HL-60 (cell line): ENCODE results near the gene TAGLN.

Experiments used
- DNase-seq, 2 experiments: peaks; one replicate each; pipeline ENCODE4 v3.0.0-alpha.2; 2010 to 2020; ENCODE audit warnings: low read depth in 1 of 2, low spot score in 1 of 2
- H3K27ac ChIP-seq: fragments of 250-450 bp; sonication (Bioruptor Pico); replicated peaks from 2 replicates; pipeline ENCODE4 v1.5.1; 2020; ENCODE audit warnings: mild to moderate bottlenecking, moderate library complexity
- H3K27me3 ChIP-seq: fragments of 250-450 bp; sonication (Bioruptor Pico); 2 replicates; pipeline ENCODE4 v1.5.1; 2021; ENCODE audit warnings: mild to moderate bottlenecking, moderate library complexity; ENCODE audit not compliant: insufficient read depth, poor library complexity, severe bottlenecking
- H3K4me3 ChIP-seq: replicated peaks from 2 replicates; pipeline ENCODE4 v1.5.1; 2011; ENCODE audit warnings: mild to moderate bottlenecking, control low read depth, low read length; ENCODE audit not compliant: insufficient read depth
- GABPA ChIP-seq: IDR thresholded peaks from 2 replicates; pipeline ENCODE4 v1.6.1; 2012; ENCODE audit warnings: low read depth
- POLR2AphosphoS5 ChIP-seq: IDR thresholded peaks from 2 replicates; pipeline ENCODE4 v1.6.1; 2012; ENCODE audit warnings: low read depth
- SPI1 ChIP-seq: IDR thresholded peaks from 2 replicates; pipeline ENCODE4 v1.6.1; 2012; ENCODE audit warnings: low read depth, mild to moderate bottlenecking, borderline replicate concordance
- long read RNA-seq: library from polyadenylated mRNA; unstranded; transcript quantifications from one replicate; pipeline ENCODE4 v2.0.0, GENCODE V29; 2020
- TF ChIP-seq, protein P1 (sequence below): IDR thresholded peaks from one replicate; pipeline ENCODE4 v1.5.1; 2011; ENCODE audit warnings: low read length, control low read depth, inconsistent platforms; ENCODE audit not compliant: insufficient read depth
- TF ChIP-seq, protein P2 (sequence below): IDR thresholded peaks from 2 replicates; pipeline ENCODE4 v1.6.1; 2012; ENCODE audit warnings: low read depth; ENCODE audit not compliant: insufficient replicate concordance

The TAGLN gene
- long read RNA-seq = 0 reads

DNA sequence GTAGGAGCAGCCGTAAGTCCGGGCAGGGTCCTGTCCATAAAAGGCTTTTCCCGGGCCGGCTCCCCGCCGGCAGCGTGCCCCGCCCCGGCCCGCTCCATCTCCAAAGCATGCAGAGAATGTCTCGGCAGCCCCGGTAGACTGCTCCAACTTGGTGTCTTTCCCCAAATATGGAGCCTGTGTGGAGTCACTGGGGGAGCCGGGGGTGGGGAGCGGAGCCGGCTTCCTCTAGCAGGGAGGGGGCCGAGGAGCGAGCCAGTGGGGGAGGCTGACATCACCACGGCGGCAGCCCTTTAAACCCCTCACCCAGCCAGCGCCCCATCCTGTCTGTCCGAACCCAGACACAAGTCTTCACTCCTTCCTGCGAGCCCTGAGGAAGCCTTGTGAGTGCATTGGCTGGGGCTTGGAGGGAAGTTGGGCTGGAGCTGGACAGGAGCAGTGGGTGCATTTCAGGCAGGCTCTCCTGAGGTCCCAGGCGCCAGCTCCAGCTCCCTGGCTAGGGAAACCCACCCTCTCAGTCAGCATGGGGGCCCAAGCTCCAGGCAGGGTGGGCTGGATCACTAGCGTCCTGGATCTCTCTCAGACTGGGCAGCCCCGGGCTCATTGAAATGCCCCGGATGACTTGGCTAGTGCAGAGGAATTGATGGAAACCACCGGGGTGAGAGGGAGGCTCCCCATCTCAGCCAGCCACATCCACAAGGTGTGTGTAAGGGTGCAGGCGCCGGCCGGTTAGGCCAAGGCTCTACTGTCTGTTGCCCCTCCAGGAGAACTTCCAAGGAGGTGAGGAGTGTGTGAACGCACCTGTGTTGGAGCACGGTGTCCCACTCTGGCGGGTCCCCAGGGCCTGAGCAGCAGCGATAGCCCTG lies at the start of gene TAGLN:
TSS of gene TAGLN (plus strand) at position 318 of the 863 bp plus-strand sequence. CDS start 3,644 bp downstream, outside the sequence.
- DNase-seq = no peak
- TF ChIP-seq, protein P1, sequence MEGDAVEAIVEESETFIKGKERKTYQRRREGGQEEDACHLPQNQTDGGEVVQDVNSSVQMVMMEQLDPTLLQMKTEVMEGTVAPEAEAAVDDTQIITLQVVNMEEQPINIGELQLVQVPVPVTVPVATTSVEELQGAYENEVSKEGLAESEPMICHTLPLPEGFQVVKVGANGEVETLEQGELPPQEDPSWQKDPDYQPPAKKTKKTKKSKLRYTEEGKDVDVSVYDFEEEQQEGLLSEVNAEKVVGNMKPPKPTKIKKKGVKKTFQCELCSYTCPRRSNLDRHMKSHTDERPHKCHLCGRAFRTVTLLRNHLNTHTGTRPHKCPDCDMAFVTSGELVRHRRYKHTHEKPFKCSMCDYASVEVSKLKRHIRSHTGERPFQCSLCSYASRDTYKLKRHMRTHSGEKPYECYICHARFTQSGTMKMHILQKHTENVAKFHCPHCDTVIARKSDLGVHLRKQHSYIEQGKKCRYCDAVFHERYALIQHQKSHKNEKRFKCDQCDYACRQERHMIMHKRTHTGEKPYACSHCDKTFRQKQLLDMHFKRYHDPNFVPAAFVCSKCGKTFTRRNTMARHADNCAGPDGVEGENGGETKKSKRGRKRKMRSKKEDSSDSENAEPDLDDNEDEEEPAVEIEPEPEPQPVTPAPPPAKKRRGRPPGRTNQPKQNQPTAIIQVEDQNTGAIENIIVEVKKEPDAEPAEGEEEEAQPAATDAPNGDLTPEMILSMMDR = no peak
- TF ChIP-seq, protein P2, sequence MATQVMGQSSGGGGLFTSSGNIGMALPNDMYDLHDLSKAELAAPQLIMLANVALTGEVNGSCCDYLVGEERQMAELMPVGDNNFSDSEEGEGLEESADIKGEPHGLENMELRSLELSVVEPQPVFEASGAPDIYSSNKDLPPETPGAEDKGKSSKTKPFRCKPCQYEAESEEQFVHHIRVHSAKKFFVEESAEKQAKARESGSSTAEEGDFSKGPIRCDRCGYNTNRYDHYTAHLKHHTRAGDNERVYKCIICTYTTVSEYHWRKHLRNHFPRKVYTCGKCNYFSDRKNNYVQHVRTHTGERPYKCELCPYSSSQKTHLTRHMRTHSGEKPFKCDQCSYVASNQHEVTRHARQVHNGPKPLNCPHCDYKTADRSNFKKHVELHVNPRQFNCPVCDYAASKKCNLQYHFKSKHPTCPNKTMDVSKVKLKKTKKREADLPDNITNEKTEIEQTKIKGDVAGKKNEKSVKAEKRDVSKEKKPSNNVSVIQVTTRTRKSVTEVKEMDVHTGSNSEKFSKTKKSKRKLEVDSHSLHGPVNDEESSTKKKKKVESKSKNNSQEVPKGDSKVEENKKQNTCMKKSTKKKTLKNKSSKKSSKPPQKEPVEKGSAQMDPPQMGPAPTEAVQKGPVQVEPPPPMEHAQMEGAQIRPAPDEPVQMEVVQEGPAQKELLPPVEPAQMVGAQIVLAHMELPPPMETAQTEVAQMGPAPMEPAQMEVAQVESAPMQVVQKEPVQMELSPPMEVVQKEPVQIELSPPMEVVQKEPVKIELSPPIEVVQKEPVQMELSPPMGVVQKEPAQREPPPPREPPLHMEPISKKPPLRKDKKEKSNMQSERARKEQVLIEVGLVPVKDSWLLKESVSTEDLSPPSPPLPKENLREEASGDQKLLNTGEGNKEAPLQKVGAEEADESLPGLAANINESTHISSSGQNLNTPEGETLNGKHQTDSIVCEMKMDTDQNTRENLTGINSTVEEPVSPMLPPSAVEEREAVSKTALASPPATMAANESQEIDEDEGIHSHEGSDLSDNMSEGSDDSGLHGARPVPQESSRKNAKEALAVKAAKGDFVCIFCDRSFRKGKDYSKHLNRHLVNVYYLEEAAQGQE = no peak
- TF ChIP-seq GABPA (no peak), SPI1 (no peak), POLR2AphosphoS5 (no peak)
- H3K27ac ChIP-seq = no peak within 1 kb of the TSS
- no peaks in the 10 kb centered on the region for H3K27me3 ChIP-seq
- H3K4me3 ChIP-seq = no peak within 1 kb of the TSS

DNA sequence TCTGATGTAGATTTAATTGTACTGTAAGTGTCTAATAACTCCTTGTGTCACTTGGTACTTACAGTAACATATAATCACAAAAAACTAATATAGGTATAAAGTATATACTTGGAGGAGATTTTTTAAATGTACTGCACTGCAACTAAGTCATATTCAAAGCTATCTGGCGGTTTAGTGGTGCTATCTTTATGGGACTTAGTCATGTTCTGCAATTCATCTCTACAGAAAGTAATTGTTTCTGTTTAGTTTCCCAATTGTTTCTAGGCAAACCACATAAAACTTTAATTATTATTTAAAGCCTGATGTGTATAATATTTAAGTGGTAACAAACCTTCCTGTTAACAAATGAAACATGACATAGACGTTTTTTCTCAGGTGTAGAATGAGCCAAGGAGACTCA lies 47.1 kb upstream of the TAGLN start:
- H3K27me3 ChIP-seq = no peaks in the 10 kb centered on the region
- TF ChIP-seq POLR2AphosphoS5 (no peak), SPI1 (no peak), GABPA (no peak)
- TF ChIP-seq, protein P2 = no peak
- TF ChIP-seq, protein P1 = no peak
- no peak overlapping the region for H3K27ac ChIP-seq
- H3K4me3 ChIP-seq = no peak overlapping the region
- no peak for DNase-seq

DNA sequence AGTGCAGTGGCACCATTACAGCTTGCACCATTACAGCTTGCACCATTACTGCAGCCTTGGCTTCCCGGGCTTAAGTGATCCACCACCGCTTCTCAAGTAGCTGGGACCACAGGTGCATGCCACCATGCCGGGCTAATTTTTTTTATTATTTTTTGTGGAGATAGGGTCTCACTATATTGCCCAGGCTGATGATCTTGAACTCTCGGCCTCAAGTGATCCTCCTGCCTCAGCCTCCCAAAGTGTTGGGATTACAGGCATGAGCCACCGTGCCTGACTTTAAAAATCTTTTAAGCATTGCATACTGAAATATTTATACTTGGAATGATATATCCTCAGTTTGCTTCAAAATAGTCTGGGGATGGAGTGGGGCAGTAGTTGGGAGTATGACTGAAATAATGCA lies 44.7 kb upstream of the TAGLN start:
- TF ChIP-seq, protein P1 = no peak
- TF ChIP-seq SPI1 = no peak
- no peak for TF ChIP-seq GABPA
- TF ChIP-seq, protein P2 = no peak
- TF ChIP-seq POLR2AphosphoS5 = no peak
- Histone ChIP-seq H3K27me3 (no peaks in the 10 kb centered on the region), H3K4me3 (no peak overlapping the region), H3K27ac (no peak overlapping the region)
- DNase-seq = no peak
